A673 (cell line): ENCODE results near the gene ZCCHC24. TPM values are rescaled to one million over a fixed set of nuclear protein-coding genes. Genes with fewer than 3 reads are reported as not detected.

Experiments
- BruUV-seq: library from RNA; stranded (reverse); fragments of 400-500 nt; replicated peaks from 2 replicates; lab custom pipeline; 2021; lab: Mats Ljungman, UMichigan
- CTCF ChIA-PET: fragments of 300-600 bp; sonication (Branson Sonifier 250); formaldehyde crosslinking; loops from one replicate; lab custom pipeline; 2022; ENCODE audit warnings: antibody characterized with exemption; lab: Charles Lee
- POLR2A ChIA-PET: fragments of 300-600 bp; sonication (Branson Sonifier 250); formaldehyde crosslinking; loops from one replicate; lab custom pipeline; 2022; ENCODE audit warnings: antibody characterized with exemption; ENCODE audit not compliant: low non-redundant PET; lab: Charles Lee
- DNase-seq: peaks from one replicate; pipeline ENCODE4 v3.0.0-alpha.2; 2015; ENCODE audit warnings: low spot score
- H3K27ac ChIP-seq: fragments of 200-600 bp; sonication (generic); 2 replicates; pipeline ENCODE4 v1.5.1; 2016; ENCODE audit warnings: mixed run types, low read depth, mild to moderate bottlenecking, mixed read lengths, antibody characterized with exemption, low read length; ENCODE audit not compliant: poor library complexity, severe bottlenecking
- H3K27me3 ChIP-seq: fragments of 200-600 bp; sonication (generic); replicated peaks from 2 replicates; pipeline ENCODE4 v1.6.1; 2017; ENCODE audit warnings: mixed run types, low read depth, mild to moderate bottlenecking, mixed read lengths, antibody characterized with exemption, low read length; ENCODE audit not compliant: insufficient read depth, poor library complexity
- H3K36me3 ChIP-seq: fragments of 200-600 bp; sonication (generic); 2 replicates; pipeline ENCODE4 v1.6.1; 2016; ENCODE audit warnings: mixed run types, mild to moderate bottlenecking, mixed read lengths, antibody characterized with exemption, low read length; ENCODE audit not compliant: insufficient read depth, poor library complexity, severe bottlenecking
- H3K4me1 ChIP-seq: fragments of 200-600 bp; sonication (generic); 2 replicates; pipeline ENCODE4 v1.6.1; 2017; ENCODE audit warnings: mixed run types, mild to moderate bottlenecking, mixed read lengths, antibody characterized with exemption, low read length; ENCODE audit not compliant: insufficient read depth, poor library complexity, severe bottlenecking
- H3K4me3 ChIP-seq: fragments of 200-600 bp; sonication (generic); 2 replicates; pipeline ENCODE4 v1.5.1; 2016; ENCODE audit warnings: low read depth, mixed run types, mild to moderate bottlenecking, mixed read lengths, low read length; ENCODE audit not compliant: poor library complexity, severe bottlenecking
- H3K9me3 ChIP-seq: fragments of 200-600 bp; sonication (generic); 2 replicates; pipeline ENCODE4 v1.6.1; 2016; ENCODE audit warnings: mixed run types, low read depth, mild to moderate bottlenecking, mixed read lengths, antibody characterized with exemption, low read length; ENCODE audit not compliant: poor library complexity, severe bottlenecking
- CTCF ChIP-seq: fragments of 300-800, 200-600 bp; sonication (generic); conservative IDR thresholded peaks from 2 replicates; pipeline ENCODE4 v1.5.1; 2017; ENCODE audit warnings: low read depth, mild to moderate bottlenecking, antibody characterized with exemption, low read length, moderate library complexity, mixed read lengths
- EZH2 ChIP-seq: fragments of 200-600 bp; sonication (generic); IDR thresholded peaks from 2 replicates; pipeline ENCODE4 v1.6.1; 2017; ENCODE audit warnings: borderline replicate concordance, low read depth, mild to moderate bottlenecking, mixed read lengths, antibody characterized with exemption, low read length; ENCODE audit not compliant: poor library complexity, severe bottlenecking
- intact Hi-C: fragments of 100-400 bp; cut with micrococcal nuclease; formaldehyde crosslinking; loops from one replicate; pipeline ENCODE4 v1.10.0; 2022; ENCODE audit not compliant: unreplicated experiment
- total RNA-seq: library from RNA; stranded (reverse); gene quantifications from 2 replicates; pipeline ENCODE4 v1.2.3, GENCODE V29; 2021

Gene ZCCHC24
- total RNA-seq, 1 experiment from 2014 or later = 9.8 TPM

- Histone ChIP-seq H3K27ac (no peak overlapping the region), H3K27me3 (no peaks in the 10 kb centered on the region), H3K36me3 (no peaks in the 10 kb centered on the region), H3K4me1 (no peaks in the 10 kb centered on the region), H3K9me3 (no peaks in the 10 kb centered on the region), H3K4me3 (no peak overlapping the region)
- intact Hi-C loops = no loop called here
- ChIA-PET POLR2A (no interaction called here), CTCF (no interaction called here)
- no TSS peak for BruUV-seq
- DNase-seq = no peak
- no peak for TF ChIP-seq EZH2
- no peak for TF ChIP-seq CTCF
Measured at GRCh38 chr10:79453392-79453791, 8.0 kb upstream of the ZCCHC24 start.

- intact Hi-C loops = no loop called here
- no peaks in the 10 kb centered on the region for H3K4me1 ChIP-seq
- no peaks in the 10 kb centered on the region for H3K27me3 ChIP-seq
- DNase-seq = no peak
- H3K4me3 ChIP-seq = no peak overlapping the region
- CTCF ChIA-PET = no interaction called here
- H3K27ac ChIP-seq = no peak overlapping the region
- no peaks in the 10 kb centered on the region for H3K36me3 ChIP-seq
- TF ChIP-seq EZH2 = no peak
- no peak for TF ChIP-seq CTCF
- H3K9me3 ChIP-seq = no peaks in the 10 kb centered on the region
- BruUV-seq = no TSS peak
- POLR2A ChIA-PET = no interaction called here
Measured at GRCh38 chr10:79452174-79452611, 6.8 kb upstream of the ZCCHC24 start.

GRCh38 chr10:79451046-79451699 is 5.7 kb upstream of the ZCCHC24 start:
- H3K36me3 ChIP-seq = no peaks in the 10 kb centered on the region
- ChIA-PET POLR2A (no interaction called here), CTCF (no interaction called here)
- TF ChIP-seq CTCF (no peak), EZH2 (no peak)
- H3K4me1 ChIP-seq = peaks cover 7% of the 10 kb centered on the region
- no peak overlapping the region for H3K27ac ChIP-seq
- H3K27me3 ChIP-seq = no peaks in the 10 kb centered on the region
- no peaks in the 10 kb centered on the region for H3K9me3 ChIP-seq
- DNase-seq = no peak
- H3K4me3 ChIP-seq = no peak overlapping the region
- intact Hi-C loops = no loop called here
- BruUV-seq = no TSS peak
